Peyer's patch (tissue), 4 donors: ENCODE measurements around the gene CORIN.

Source experiments
- CTCF ChIP-seq, 6 experiments: fragments of 450-650 bp in 4 of 6; fragments of 200-600 bp in 2 of 6; sonication (generic) in 1 of 6; IDR thresholded peaks; one replicate each; pipeline ENCODE4 v1.5.1; 2017 to 2019; ENCODE audit warnings: antibody characterized with exemption in 6 of 6, mild to moderate bottlenecking in 3 of 6, moderate library complexity in 1 of 6
- POLR2A ChIP-seq, 2 donors: fragments of 450-650 bp; IDR thresholded peaks; one replicate each; pipeline ENCODE4 v1.5.1; 2017; ENCODE audit warnings: antibody characterized with exemption in 2 of 2, mild to moderate bottlenecking in 2 of 2, moderate library complexity in 2 of 2

DNA sequence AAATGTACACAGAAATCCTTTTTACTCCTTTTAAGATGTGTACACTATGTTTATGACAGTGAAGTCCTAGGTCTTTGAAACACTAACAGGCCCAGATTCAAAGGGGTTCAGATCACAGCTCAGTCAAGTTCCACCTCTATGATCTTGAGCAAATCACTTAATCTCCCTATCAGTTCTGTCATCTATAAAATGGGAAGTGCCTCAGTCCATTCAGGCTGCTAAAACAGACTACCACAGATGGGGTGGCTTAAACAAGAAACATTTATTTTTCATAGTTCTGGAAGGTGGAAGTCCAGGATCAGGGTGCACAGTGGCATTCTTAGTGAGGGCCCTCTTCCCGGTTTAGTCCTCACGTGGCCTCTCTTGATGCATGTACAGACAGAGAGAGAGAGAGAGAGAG lies 117.1 kb downstream of the CORIN start:
- TF ChIP-seq CTCF (IDR thresholded peaks at IDR 0.05) (no peak), POLR2A (IDR thresholded peaks at IDR 0.05) (no peak)
